HUDEP-2 (cell line): ENCODE results near the gene LAMTOR1.

Experiments
- DNase-seq, 76 experiments: peaks; one replicate each; lab custom pipeline; 2025; ENCODE audit not compliant: unreplicated experiment in 76 of 76; lab: John Stamatoyannopoulos, UW

LAMTOR1 gene

DNA sequence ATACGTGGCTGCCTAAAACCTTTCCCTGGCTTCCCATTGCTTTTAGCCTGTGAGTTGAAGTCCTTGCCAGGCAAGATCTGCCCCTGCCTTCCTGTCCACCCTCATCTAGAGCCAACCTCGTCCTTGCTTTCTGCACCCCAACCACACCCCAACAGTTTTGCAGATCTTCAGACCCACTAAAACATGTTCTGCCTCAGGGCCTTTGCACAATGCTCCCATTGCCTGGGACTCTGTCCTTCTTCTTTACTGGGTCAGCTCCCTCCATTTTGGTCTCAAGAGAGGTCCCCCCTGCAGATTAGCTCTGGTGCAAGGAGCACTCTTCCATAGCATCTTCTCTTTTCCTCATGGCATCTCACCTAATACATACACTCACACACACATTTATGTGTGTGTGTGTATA, 17.8 kb upstream of the LAMTOR1 start:
- no peak for DNase-seq

DNA sequence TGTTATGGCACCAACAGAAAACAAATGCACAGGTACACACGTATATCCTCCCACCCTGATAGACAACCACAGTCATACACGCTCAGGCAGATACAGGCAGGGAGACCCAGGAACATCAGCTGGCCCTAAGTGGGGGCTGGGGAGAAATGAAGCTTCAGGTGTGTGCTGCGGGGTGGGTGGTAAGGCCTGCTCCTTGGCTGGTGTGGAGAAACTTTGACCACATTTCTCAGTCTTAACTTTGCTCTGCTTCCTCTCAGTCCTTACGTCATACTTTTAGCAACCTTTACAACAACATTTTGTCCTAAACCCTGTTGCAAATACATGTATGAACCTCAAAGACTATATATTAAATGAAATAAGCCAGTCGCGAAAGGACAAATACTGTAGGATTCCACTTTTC, 16.1 kb upstream of the LAMTOR1 start:
- no peak for DNase-seq

DNA sequence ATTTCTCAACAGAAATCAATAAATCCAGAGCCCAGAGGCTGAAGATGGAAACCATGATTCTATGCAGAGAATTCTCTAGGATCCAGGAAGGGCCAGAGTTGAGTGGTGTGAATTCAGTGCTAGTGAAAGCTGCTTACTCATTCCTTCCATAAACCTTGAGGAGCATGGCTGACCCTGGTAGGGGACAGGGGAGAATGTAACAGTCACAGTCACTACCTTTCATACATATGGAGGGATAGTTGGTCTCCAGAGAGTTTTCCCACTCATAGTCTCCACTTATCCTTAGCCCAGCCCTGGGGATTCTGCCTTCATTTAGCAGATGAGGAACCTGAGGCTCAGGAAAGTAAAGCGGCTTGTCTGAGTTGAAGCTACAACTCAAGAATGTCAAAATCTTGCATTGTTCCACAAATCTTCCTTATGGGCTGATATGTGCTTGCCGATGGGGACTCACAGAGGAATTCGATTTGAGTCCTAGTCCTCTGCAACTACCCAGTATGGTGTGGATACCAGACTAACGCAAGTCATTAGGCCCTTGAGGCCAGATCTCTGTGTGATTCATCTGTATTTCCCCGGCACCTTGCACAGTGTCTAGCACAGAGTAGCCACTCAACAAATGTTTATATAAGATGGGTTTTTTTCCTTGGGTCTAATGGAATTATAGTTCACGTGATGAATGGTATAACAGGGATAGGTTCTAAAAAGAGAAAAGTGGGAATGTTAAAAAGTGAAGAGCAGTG, 13.1 kb upstream of the LAMTOR1 start:
- DNase-seq, result no peak

DNA sequence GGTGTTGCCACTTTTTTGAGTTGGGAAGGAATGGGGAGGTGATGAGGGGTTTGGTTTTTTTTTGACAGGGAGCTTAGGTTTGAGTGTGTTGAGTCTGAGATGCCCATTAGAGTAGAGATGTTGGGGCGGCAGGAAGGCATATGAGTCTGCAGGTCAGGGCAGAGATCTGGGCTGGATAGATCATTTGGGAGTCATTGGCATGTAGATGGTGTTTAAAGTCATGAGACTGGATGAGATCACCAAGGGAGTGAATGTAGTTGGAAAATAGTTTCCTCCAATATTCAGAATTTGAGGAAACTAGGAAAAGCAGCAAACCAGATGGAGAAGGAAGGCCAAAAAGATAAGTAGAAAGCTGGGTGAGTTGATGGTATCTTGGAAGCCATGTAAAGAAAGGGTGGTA, 11.5 kb upstream of the LAMTOR1 start:
- DNase-seq, result no peak

DNA sequence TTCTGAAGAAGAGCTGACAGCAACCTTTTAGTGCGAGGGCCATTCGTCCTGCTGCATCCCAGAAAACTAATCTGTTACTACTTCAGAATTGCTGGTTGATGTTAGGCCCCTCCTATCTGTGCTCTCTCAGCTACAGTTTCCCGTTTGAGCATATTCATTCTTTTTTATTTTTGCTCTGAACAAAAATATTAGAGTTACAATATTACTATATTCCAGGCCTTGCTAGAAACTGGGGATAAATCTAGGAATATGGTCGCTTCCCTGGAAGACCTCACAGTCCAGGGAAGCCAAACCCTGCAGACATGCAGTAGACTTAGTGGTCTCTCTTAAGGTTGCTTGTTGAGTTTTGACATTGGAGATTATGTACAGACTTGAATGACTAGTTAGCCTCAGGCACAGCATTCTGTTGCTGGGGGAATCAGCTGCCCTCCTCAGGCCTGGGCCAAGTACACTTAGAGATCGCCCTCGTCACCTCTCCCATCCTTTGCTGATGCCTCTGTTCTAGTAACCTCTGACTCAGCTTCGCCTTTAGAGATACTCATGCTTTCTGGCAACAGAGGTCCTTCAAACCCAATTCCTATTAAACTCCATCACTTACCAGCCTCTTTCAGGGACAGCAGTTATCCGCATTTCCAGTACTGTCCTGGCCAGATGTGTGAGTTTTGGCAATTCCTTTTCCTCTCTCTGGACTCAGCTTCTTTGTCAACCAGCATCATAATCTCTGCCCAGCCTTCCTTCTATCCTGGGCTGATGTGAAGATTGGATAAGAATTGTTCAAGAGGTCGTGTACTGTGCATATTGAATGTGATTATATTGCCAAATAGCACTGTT, 10.1 kb upstream of the LAMTOR1 start:
- no peak for DNase-seq

DNA sequence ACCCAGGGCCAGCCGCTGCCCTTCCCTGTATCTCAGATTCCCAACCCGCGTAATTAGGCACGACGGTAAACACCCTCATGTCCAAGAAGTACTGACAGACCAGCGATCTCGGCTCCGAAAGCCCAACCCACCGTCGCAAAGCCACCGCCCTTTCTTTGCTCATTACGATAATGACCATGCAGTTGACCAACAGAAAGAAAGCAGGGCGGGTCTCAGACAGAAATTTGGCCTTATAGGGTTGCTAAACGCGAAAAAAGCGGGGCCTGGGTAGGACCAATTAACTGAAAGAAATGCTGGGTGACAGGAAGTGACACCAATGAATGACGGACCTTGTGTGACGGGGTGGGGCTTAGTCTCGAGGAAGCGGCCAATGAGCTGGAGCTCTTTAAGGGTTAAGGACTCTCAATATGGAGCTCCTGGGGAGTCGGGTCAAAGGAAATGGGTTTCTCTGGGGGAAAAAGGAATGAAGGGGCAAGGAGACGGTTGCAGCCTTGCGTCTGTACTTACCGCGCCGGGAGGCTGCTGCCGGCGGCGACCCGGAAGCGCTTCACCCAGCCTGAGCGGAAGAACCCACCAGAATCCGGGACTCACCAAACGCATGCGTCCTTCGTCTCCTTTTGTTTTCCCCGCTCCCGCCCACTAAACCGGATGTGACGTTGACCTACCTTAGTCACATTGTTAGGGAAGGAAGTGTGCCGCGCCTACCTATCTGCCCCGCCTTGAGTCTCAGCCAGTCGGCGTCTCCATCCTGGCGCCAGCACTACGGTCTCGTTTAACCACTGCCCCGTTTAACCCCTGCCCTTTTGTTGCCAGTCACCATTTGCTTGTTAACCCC, 9.3 kb upstream of the LAMTOR1 start, which contains the start of gene ANAPC15:
Gene ANAPC15, minus strand, starts transcription at position 553 of the 835 bp plus-strand sequence. CDS start 1,419 bp downstream, outside the sequence.
- DNase-seq, result peak in 75 of 76 experiments; percentile 83 to 99 (median 96)

DNA sequence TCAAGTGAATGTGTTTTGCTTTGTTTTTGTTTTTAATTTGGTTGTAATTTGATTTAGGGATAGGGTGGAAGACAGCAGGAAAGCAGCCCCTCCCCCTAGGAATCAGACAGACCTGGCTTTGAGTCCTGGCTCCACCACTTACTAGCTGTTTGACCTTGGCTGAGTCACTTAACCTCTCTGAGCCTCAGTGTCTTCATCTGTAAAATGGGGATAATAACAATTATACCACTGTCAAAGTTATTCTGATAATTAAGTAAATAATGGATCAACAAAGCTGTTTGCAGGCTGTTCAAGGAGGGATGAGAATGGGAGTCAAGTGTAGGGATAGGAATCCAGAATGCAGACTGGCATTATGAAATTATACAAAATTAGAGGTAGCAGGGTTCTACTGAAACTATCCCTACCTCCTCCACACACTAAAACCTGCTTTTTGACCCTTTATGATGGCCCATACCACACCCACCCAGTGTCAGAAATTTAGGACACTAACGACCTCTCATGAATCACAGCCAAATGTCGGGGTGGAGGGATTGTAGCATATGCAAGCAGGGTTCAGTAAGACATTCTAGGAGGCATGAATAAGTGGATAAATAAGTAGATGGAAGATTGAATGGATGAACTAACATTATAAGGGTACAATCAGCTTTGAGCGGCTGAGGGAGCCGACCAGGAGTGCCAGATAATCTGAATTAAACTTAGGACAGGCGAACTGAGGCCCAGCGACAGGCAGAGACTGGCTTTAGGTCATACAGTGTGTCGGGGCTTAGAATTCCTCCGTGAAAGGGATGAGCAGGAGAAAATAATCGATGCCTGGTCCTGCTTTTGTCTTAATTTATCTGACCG, 8.4 kb upstream of the LAMTOR1 start:
- no peak for DNase-seq

DNA sequence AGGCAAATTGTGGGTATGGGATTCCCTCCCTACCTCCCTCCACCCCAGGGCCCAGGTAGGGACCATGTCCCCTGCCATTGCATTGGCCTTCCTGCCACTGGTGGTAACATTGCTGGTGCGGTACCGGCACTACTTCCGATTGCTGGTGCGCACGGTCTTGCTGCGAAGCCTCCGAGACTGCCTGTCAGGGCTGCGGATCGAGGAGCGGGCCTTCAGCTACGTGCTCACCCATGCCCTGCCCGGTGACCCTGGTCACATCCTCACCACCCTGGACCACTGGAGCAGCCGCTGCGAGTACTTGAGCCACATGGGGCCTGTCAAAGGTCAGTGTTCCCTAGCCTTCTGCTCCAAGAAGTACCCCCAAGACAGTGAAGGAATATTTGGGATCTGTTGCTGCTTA, 2.8 kb upstream of the LAMTOR1 start, which contains the start of gene TOMT:
Gene TOMT, plus strand, starts transcription at position 37 of the 400 bp plus-strand sequence. Its CDS starts 28 bp downstream, at position 65.
- no peak for DNase-seq

DNA sequence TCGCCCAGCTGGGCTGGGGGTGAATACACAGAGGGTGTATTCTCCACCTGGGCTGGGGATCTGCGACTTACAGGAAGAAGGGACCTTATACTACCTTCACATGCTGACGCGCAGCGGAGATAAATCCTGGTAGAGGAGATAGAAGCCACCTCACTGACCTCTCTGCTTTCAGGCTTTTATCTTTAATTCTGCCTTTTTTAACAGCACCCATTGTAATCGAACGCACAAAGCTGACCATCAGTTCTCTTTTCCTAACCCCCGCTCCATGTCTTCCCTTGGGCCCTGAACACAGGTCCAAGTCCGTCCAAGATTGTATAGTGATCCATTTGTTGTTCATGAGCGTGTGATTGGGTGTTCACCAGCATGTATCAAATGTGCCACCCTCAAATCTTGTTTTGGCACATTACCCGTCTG, 664 bp upstream of the LAMTOR1 start:
- DNase-seq, result no peak

DNA sequence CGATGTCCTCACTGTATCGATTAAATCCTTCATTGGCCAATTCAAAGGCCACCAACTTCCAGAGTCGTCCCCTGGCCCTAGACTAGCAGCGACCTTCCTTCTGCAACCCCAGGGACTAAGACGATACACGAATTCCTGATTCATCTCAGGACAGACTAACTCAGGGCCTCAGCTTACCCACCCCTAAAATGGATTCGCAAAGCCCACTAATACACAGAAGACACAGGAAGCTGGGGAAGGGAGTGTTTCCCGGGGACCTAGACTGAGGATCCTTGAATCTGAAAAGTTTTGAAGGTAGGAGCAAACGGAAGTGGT, 509 bp downstream of the LAMTOR1 start:
- DNase-seq, result no peak

DNA sequence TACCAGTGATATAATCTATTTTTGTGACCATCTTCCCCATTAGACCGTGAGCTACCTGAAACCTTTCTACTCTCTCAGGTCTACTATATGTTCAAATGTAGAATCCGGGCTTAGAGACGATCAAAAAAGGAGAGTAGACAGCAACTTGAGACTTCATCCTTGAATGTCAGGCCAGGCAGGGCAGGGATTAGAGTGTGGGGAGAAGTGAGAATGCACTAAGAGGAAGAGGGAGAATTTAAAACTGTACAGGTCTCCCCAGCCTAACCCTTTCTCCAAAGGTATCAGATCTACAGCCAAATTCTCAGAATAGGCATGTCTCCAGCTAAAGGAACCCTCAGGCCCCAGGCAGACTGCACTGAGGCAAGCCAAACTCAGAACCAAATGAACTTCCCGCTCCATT, 935 bp downstream of the LAMTOR1 start:
- peak in 2 of 76 experiments; percentile 9 for DNase-seq

DNA sequence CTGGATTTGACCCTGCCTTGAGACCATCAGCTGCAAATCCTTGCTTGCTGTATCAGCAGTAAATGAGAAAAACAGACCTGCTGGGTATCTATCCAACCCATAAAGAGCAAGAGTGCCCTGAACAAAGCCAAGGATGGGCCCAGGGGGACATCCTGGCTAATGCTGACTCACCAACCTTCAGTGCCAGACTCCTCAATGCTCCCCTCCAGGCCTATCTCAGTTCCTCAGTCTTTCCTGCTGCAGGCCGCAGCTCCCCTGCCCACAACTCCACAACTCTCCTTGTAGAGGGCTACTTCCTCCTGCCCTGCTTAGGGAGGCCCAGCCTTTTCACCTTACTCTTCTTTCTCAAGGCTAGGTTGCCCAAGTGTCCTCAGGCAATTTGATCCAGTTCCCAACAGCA, 2.6 kb downstream of the LAMTOR1 start:
- DNase-seq, result peak in 5 of 76 experiments; percentile 3 to 27 (median 25)

DNA sequence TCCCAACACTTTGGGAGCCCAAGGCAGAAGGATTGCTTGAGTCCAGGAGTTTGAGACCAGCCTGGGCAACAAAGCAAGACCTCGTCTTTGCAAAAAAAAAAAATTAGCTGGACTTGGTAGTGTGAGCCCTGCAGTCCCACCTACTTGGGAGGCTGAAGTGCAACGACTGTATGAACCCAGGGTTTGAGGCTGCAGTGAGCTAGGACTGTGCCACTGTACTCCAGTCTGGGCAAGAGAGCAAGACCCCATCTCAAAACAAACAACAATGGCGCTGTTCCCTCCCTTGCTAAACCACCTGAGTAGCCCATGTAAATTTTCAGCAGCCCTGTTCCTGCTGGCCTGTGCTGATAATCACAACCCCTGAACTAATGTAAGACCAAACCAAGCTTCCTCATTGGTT, 3.1 kb downstream of the LAMTOR1 start:
- DNase-seq, result no peak

DNA sequence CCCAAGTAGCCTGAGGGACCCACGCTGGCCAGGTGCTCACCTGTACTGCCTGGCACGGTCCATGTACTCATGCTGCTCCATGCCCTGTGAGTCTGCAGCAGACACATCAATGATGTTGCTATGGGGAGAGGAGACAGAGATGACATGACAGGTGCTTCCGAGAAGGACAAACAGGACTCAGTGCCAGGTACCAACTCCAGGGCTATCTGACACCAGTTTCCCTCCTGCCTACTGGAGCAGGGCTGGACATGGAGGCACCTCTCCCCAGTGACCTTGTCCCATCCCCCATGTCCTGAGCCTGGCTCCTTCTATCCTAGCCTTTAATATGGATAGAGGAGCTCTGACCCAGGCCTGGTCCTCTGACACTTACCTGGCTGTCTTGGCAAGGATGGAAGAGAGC, 4.4 kb downstream of the LAMTOR1 start:
- no peak for DNase-seq

DNA sequence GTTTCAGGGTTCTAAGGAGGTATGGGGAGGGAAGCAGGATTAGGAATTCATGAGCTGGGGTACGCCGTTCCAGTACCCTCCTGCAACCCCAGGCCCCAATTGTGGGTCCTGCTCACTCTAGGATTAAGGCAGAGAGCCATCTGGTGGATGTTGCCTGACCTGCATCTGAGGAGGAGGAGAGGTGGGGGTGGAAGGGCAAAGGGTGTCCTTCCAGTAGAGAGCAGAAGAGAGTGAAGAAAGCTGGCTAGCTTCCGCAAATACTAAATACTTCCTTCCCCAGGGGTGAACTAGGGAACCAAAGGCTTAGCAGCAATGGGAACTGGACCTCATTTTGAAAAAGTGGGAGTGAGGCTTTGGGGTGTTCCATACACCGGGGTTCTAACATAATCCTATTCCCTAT, 11.8 kb downstream of the LAMTOR1 start:
- DNase-seq, result peak in 70 of 76 experiments; percentile 9 to 79 (median 52)

DNA sequence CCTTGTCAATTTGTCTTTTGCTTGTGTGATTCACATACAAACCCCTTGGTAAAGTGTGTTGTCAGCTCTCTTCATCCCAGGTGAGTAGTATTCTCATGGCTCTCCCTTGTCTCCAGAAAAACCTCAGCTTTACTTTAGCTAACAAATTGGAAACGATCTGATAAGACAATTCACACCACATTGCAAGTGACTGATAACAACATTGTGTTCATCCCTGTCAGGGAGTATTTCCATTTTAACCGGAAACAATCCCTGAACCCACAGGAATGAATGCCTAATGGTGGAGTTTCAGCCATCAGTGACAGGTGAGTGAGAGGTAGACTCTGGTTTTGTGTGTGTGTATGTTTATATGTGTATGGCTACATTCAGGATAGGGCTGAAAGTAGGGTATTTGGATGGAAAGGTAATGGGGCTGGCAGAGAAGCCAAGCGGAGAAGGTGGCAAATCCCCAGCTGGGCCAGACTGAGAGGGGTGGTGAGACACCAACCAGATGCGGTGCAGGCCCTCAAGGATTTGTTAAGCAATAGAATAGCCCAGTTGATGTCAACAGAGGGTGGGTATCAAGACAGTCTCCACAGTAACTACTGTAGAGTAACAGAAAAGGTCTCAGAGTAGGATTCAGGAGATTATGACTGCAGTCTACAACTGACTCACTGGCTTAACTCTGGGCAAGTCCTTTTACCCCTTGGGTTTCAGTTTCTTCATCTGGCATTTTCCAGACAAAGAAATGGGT, 14.9 kb downstream of the LAMTOR1 start:
- DNase-seq, result no peak

DNA sequence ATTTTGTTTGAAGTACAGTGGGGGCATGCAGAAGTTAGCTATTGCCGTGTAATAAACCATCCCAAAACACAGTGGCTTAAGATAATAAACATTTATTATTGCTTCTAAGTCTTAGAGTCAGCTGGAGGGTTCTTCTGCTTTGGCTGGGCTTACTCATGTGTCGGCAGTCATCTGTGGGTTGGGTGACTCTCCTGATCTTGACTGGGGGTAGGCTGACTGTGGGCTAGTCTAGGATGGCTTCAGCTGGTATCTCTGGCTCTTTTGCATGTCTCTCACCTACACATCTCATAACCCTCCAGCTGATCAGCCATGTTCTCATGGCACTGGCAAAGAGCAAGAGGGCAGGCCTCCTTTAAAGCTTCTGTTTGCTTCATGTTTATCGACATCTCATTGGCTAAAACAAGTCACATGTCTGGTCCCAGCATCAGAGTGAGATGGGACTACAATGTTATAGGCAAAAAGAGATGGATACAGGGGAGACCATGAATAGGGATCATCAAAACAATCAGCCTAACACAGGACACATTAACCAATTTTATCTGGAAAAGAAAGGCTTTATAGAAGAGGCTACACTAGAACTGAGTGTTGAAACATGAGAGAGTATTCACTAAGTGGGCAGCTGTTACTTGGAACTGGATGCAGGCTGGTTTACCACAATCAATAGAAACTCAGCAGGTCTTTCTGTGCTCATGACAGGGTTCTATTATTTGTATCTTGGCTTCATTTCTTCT, 17.3 kb downstream of the LAMTOR1 start:
- no peak for DNase-seq

DNA sequence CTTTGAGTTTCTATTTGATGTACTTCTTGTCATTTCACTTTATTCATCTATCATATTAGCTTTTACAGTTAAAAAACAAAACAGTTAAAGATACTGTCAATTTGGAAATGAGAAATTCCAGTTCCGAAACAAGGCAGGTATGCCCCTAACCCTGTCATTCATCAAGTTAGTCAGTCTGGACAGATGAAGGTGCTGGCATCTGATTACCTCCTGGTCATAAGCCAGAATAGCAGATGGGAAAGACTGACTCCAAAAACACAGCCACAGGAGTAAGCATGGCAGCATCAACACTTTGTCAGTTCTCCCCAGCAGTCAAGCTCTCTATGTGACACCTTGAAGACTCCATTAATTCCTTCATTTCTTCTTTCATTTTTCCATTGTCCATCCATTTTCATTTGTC, 18.1 kb downstream of the LAMTOR1 start:
- DNase-seq, result no peak

DNA sequence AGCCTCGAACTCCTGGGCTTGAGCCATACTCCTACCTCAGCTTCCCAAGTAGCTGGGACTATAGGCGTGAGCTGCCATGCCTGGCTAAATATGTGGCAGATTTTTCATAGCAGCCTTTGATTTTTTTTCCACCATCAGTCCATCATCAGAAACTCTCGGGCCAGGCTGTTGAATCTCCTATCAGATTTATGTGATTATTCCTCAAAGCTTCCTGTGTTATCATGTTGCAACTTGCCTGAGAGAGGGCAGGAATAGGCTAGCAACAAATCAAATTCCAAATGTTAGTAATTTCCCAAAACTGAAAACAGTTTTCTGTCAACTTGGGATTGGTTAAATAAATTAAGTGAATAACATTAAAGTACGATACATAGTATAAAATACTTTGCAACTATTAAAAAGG, 19.0 kb downstream of the LAMTOR1 start:
- no peak for DNase-seq
